ENCODE results near the gene ASIC3. TPM values are rescaled to one million over a fixed set of nuclear protein-coding genes. Genes with fewer than 3 reads are reported as not detected.

ASIC3 gene
- total RNA-seq, 4 donors from 2014 or later = 2.6 to 4.3 (median 3.1) TPM

DNA sequence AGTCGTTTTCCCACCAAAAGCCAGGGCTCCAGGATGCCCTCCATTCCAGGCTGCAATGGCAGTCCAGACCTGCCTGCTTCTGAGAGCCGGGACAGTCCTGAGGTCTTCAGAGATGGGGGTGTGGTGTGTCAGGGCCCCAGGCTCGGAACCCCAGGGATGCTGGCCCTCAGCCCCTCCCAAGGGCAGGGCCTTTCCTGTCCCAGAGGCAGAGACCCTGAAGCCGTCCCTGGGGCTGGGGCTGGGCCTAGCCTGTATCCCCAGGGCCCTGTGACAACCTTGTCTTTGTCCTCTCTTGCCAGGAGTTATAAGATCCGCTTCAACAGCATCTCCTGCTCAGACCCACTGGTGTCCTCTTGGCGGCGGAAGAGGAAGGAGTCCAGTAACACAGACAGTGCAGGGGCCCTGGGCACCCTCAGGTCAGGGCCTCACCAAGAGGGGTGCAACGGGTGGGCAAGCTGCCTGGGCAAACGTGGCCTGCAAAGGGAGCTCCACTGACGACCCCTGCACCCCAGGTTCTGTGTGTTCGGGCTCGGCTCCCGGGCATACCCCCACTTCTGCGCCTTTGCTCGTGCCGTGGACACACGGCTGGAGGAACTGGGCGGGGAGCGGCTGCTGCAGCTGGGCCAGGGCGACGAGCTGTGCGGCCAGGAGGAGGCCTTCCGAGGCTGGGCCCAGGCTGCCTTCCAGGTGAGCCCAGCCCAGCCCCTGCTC lies 41.6 kb upstream of the ASIC3 start:
- Histone ChIP-seq H3K4me3 (no peak overlapping the region), H3K27ac (peak overlapping the region in 1 of 4 donors; percentile 12), H3K9me3 (no peaks in the 10 kb centered on the region), H3K27me3 (no peaks in the 10 kb centered on the region), H3K36me3 (no peaks in the 10 kb centered on the region), H3K4me1 (peaks cover 0 to 17% (median 2%) of the 10 kb centered on the region in 4 donors)
- no peak for TF ChIP-seq POLR2AphosphoS5 (IDR thresholded peaks at IDR 0.05)
- TF ChIP-seq, protein P1, sequence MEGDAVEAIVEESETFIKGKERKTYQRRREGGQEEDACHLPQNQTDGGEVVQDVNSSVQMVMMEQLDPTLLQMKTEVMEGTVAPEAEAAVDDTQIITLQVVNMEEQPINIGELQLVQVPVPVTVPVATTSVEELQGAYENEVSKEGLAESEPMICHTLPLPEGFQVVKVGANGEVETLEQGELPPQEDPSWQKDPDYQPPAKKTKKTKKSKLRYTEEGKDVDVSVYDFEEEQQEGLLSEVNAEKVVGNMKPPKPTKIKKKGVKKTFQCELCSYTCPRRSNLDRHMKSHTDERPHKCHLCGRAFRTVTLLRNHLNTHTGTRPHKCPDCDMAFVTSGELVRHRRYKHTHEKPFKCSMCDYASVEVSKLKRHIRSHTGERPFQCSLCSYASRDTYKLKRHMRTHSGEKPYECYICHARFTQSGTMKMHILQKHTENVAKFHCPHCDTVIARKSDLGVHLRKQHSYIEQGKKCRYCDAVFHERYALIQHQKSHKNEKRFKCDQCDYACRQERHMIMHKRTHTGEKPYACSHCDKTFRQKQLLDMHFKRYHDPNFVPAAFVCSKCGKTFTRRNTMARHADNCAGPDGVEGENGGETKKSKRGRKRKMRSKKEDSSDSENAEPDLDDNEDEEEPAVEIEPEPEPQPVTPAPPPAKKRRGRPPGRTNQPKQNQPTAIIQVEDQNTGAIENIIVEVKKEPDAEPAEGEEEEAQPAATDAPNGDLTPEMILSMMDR (IDR thresholded peaks at IDR 0.05) = no peak
- TF ChIP-seq EP300 (IDR thresholded peaks at IDR 0.05; ENCODE audit: low read depth) = no peak
- TF ChIP-seq POLR2A (IDR thresholded peaks at IDR 0.05) = no peak
- WGBS, 2 donors (ENCODE audit: low coverage in 1 of 2) = 80 to 84% methylated on average over 1 to 13 of the region's 23 CpGs
- no peak for DNase-seq
- in situ Hi-C loops (cut with MboI; ENCODE audit: low pct_ligation_motif_present in 1 of 4, low pct_unique_long_range_greater_than_20kb in 1 of 4, low sequenced_read_pairs in 3 of 4) = no loop called here
- intact Hi-C loops (cut with DNase I; ENCODE audit: low total_unique reads) = no loop called here

DNA sequence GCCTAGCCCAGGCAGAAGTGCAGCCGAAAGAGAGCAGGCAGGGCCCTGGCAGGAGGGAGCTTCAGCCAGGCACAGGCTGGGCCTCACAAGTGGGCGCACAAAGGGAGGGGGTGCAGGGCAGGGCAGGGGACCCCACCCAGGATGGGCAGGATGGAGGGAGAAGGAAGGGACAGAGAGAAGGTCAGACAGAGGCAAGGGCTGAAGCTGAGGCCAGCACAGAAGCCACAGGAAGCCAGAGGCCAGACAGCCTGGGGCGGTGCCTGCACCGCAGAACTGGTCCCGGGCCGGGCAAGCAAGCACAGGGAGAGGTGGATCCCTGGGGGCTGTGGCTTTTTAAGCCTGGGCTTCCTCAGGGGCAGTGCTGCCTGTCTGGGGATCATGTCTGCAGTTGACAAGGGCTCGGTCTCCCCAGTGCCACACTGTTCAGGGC lies 40.8 kb upstream of the ASIC3 start:
- intact Hi-C loops (cut with DNase I; ENCODE audit: low total_unique reads) (no loop called here), in situ Hi-C loops (cut with MboI; ENCODE audit: low pct_ligation_motif_present in 1 of 4, low pct_unique_long_range_greater_than_20kb in 1 of 4, low sequenced_read_pairs in 3 of 4) (no loop called here)
- TF ChIP-seq POLR2AphosphoS5 (IDR thresholded peaks at IDR 0.05) (no peak), POLR2A (IDR thresholded peaks at IDR 0.05) (no peak)
- H3K4me3 ChIP-seq = no peak overlapping the region
- H3K27me3 ChIP-seq = no peaks in the 10 kb centered on the region
- peaks cover 0 to 24% (median 6%) of the 10 kb centered on the region in 4 donors for H3K4me1 ChIP-seq
- H3K36me3 ChIP-seq = no peaks in the 10 kb centered on the region
- H3K27ac ChIP-seq = peak overlapping the region in 1 of 4 donors; percentile 12
- DNase-seq = no peak
- 79% methylated on average over 7 of the region's 7 CpGs; no CpG with 5 or more reads in 1 of the 2 donors for WGBS, 2 donors (ENCODE audit: low coverage in 1 of 2)
- H3K9me3 ChIP-seq = no peaks in the 10 kb centered on the region

DNA sequence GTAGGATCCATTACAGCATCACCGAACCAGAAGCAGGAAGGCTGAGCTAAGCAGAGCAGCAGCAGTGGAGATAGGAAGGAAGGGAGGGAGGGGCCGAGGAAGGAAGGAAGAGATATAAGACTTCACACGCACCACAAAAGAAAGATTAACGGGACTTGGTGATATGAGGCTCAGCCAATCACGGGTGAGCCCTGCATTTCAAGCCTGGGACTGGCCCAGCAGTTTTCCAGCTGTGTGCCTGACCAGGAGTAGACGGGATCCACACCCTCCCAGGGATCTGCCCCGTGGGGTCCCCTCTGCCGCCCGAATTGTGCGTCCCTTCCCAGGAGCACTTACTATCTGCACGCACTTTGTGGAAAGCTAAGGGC lies 40.2 kb upstream of the ASIC3 start:
- Histone ChIP-seq H3K4me1 (peaks cover 6 to 31% (median 12%) of the 10 kb centered on the region in 4 donors), H3K9me3 (no peaks in the 10 kb centered on the region), H3K27ac (peak overlapping the region in 2 of 4 donors; percentile 6 to 39), H3K4me3 (peak overlapping the region in 1 of 4 donors; percentile 1), H3K36me3 (no peaks in the 10 kb centered on the region), H3K27me3 (no peaks in the 10 kb centered on the region)
- WGBS, 2 donors (ENCODE audit: low coverage in 1 of 2) = 50 to 62% methylated on average over 2 to 11 of the region's 11 CpGs
- intact Hi-C loops (cut with DNase I; ENCODE audit: low total_unique reads) (no loop called here), in situ Hi-C loops (cut with MboI; ENCODE audit: low pct_ligation_motif_present in 1 of 4, low pct_unique_long_range_greater_than_20kb in 1 of 4, low sequenced_read_pairs in 3 of 4) (no loop called here)
- no peak for DNase-seq
- TF ChIP-seq EP300 (IDR thresholded peaks at IDR 0.05; ENCODE audit: low read depth) (no peak), POLR2AphosphoS5 (IDR thresholded peaks at IDR 0.05) (no peak), POLR2A (IDR thresholded peaks at IDR 0.05) (no peak)
- TF ChIP-seq, protein P1 (IDR thresholded peaks at IDR 0.05) = no peak

DNA sequence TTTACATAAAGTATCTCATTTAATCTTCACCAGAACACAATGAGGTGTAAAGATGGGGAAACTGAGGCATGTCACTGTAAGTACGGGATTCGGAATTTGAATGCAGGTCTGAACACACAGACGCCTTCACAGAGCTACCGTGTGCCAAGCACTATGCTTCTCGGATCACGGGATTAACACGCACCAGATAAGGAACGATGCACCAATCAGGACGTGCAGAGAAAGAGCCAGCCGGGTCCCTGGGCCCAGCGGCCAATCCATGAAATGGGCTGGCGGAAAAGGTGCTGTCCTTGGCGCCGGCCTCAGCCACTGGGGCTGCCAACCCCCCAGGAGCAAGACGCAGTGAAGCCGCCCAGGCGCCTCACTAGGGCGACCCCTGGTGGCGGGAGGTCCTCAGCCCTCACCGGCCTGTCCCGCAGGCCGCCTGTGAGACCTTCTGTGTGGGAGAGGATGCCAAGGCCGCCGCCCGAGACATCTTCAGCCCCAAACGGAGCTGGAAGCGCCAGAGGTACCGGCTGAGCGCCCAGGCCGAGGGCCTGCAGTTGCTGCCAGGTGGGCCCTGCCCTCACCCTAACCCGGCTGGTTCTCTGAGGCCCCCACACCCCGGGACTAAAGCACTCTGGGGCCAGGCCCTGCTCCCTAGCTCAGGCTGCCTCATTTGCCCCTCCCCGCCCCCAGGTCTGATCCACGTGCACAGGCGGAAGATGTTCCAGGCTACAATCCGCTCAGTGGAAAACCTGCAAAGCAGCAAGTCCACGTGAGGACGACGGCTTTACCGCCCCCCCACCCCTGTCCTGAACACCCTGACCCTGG lies 39.6 kb upstream of the ASIC3 start:
- Histone ChIP-seq H3K4me3 (peak overlapping the region in 2 of 4 donors; percentile 1 to 16), H3K27me3 (no peaks in the 10 kb centered on the region), H3K36me3 (no peaks in the 10 kb centered on the region), H3K27ac (peak overlapping the region in 2 of 4 donors; percentile 6 to 39), H3K9me3 (no peaks in the 10 kb centered on the region), H3K4me1 (peaks cover 12 to 36% (median 17%) of the 10 kb centered on the region in 4 donors)
- in situ Hi-C loops (cut with MboI; ENCODE audit: low pct_ligation_motif_present in 1 of 4, low pct_unique_long_range_greater_than_20kb in 1 of 4, low sequenced_read_pairs in 3 of 4) (no loop called here), intact Hi-C loops (cut with DNase I; ENCODE audit: low total_unique reads) (no loop called here)
- TF ChIP-seq EP300 (IDR thresholded peaks at IDR 0.05; ENCODE audit: low read depth) (no peak), POLR2A (IDR thresholded peaks at IDR 0.05) (no peak), POLR2AphosphoS5 (IDR thresholded peaks at IDR 0.05) (no peak)
- TF ChIP-seq, protein P1 (IDR thresholded peaks at IDR 0.05) = peak; percentile 56 to 70 (median 67)
- peak; percentile 68 for DNase-seq
- 73 to 90% methylated on average over 6 to 36 of the region's 40 CpGs for WGBS, 2 donors (ENCODE audit: low coverage in 1 of 2)

Data from transverse colon (tissue), 4 donors.